AG09319 (cell line): ENCODE results near the gene SETDB1.
"Not testable (repeated sequence)": the region's sequence is repeated elsewhere in the genome, so short reads cannot be mapped to it uniquely, and the experiment has no call there.

Source experiments
- DNase-seq: peaks from one replicate; pipeline ENCODE4 v3.0.0-alpha.2; 2010; ENCODE audit warnings: low read depth; ENCODE audit errors: extremely low read depth
- CTCF ChIP-seq: IDR thresholded peaks from 2 replicates; pipeline ENCODE4 v1.5.1; 2011; ENCODE audit warnings: low read depth, mild to moderate bottlenecking, inconsistent platforms, low read length, moderate library complexity

Gene SETDB1

GRCh38 chr1:150895618-150896017, 30.5 kb upstream of the SETDB1 start:
- DNase-seq, result no peak
- TF ChIP-seq CTCF, result no peak

- DNase-seq, result not testable (repeated sequence)
Measured at GRCh38 chr1:150899795-150900194, 26.4 kb upstream of the SETDB1 start.

GRCh38 chr1:150902346-150902745, 23.8 kb upstream of the SETDB1 start:
- DNase-seq, result no peak

GRCh38 chr1:150902751-150903150, 23.4 kb upstream of the SETDB1 start:
- no peak for DNase-seq
- TF ChIP-seq CTCF, result no peak

More at GRCh38 chr1:150902346-150902745, 23.8 kb upstream of the SETDB1 start:
- TF ChIP-seq CTCF, result no peak

GRCh38 chr1:150905301-150905700, 20.9 kb upstream of the SETDB1 start:
- no peak for DNase-seq
- no peak for TF ChIP-seq CTCF

GRCh38 chr1:150906329-150906728, 19.8 kb upstream of the SETDB1 start:
- TF ChIP-seq CTCF, result no peak
- DNase-seq, result no peak

- TF ChIP-seq CTCF, result no peak
Measured at GRCh38 chr1:150906813-150907212, 19.4 kb upstream of the SETDB1 start.

GRCh38 chr1:150909585-150910180, 16.5 kb upstream of the SETDB1 start:
- no peak for TF ChIP-seq CTCF
- DNase-seq, result no peak

More at GRCh38 chr1:150906813-150907212, 19.4 kb upstream of the SETDB1 start:
- no peak for DNase-seq
